SK-N-MC (cell line): ENCODE measurements around the gene RBM24.

Experiments used
- EZH2 ChIP-seq: fragments of 200-600 bp; sonication (generic); IDR thresholded peaks from one replicate; pipeline ENCODE4 v1.6.1; 2017; ENCODE audit warnings: antibody characterized with exemption
- FOXP2 ChIP-seq: optimal IDR thresholded peaks from 2 replicates; pipeline ENCODE3; 2011; ENCODE audit warnings: mild to moderate bottlenecking, moderate library complexity; ENCODE audit not compliant: insufficient read depth; ENCODE audit errors: extremely low read length, control extremely low read depth
- POLR2AphosphoS5 ChIP-seq: IDR thresholded peaks from 2 replicates; pipeline ENCODE4 v1.6.1; 2012; ENCODE audit warnings: mild to moderate bottlenecking, low read depth, low read length, borderline replicate concordance

DNA sequence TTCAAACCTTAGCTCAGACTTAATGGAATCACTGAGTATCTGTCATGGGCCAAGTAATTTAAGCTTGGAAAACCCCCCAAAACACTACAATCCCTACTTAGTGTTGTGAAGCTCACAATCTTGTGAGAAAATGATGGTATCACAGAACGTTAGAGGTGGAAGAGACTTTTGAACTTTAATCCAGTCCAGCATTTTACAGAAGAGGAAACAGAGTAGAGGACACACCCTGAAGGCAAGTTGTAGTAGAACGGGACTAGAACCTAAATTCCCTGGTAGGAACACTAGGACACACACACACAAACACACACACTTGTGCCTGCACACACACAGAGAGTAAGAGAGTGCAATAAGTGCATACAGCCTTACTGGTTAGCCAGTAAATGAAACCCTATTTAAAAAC is 62.1 kb downstream of the RBM24 start:
- TF ChIP-seq FOXP2 (no peak), EZH2 (no peak), POLR2AphosphoS5 (no peak)
